ENCODE data around the gene TNFRSF18.
"Not testable (repeated sequence)": the region's sequence is repeated elsewhere in the genome, so short reads cannot be mapped to it uniquely, and the experiment has no call there.

Gene TNFRSF18

DNA sequence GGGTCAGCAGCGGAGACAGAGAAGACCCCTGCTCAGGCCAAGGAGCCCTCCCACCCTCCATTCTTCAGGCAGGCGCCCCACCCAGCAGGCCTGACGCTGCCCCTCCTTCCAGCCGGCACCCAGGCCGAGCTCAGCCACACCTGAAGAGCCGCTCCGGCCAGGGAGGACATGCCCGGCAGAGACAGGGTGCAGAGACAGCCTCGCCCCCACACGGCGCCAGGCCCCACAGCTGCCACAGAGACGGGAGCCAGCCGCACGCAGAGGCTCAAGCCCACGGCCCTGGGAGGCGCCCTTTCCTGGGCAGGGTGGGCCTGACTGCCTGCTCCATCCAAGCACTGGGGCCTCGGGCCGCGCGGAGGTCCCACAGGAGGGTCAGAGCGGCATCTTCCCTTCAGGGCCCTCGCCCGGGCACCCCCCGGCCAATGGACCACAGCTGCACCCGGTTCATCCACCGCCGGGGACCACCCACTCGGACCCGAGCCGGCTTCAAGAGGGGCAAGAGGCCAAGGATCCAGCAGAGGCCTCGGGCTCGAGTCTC is 27.5 kb downstream of the TNFRSF18 start:
- TF ChIP-seq, protein P1, sequence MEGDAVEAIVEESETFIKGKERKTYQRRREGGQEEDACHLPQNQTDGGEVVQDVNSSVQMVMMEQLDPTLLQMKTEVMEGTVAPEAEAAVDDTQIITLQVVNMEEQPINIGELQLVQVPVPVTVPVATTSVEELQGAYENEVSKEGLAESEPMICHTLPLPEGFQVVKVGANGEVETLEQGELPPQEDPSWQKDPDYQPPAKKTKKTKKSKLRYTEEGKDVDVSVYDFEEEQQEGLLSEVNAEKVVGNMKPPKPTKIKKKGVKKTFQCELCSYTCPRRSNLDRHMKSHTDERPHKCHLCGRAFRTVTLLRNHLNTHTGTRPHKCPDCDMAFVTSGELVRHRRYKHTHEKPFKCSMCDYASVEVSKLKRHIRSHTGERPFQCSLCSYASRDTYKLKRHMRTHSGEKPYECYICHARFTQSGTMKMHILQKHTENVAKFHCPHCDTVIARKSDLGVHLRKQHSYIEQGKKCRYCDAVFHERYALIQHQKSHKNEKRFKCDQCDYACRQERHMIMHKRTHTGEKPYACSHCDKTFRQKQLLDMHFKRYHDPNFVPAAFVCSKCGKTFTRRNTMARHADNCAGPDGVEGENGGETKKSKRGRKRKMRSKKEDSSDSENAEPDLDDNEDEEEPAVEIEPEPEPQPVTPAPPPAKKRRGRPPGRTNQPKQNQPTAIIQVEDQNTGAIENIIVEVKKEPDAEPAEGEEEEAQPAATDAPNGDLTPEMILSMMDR (IDR thresholded peaks at IDR 0.05; ENCODE audit: control insufficient read depth, extremely low read depth, insufficient read depth): no peak
- no peak for DNase-seq (ENCODE audit: low read depth)
- H3K4me3 ChIP-seq (ENCODE audit: low read depth, low read length): no peak overlapping the region

DNA sequence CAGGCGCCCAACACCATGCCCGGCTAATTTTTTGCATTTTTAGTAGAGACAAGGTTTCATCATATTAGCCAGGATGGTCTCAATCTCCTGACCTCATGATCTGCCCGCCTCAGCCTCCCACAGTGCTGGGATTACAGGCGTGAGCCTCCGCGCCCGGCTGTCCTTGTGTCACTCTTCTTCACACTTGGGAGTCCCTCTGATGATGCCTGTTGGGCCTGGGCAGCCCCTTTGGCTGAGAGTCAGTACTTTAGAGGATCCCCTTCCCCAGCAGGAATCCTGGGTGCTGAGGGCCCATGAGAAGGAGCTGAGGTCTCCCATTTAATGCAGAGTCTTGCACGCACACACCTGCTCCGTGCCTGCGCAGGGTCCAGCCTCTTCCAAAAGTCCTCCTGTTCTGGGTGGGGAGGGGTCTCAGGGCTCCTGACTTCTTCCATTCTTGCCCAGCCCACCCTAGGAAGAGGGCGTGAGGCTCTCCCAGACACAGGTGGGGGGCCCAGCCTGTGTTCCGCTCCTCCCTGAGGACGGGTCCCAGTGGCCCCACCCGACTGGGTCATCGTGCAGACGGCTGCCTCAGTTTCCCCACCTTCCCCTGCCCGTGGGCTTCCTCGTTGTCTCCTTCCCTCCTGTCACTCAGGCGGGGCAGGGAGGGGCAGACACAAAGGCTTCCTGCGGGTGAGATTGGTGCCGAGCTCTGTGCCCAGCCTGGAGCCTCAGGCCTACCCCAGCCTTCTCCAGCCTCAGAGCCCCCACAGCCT is 28.8 kb downstream of the TNFRSF18 start:
- TF ChIP-seq, protein P1 (IDR thresholded peaks at IDR 0.05; ENCODE audit: control insufficient read depth, extremely low read depth, insufficient read depth): no peak
- H3K4me3 ChIP-seq (ENCODE audit: low read depth, low read length): no peak overlapping the region
- no peak for DNase-seq (ENCODE audit: low read depth)

DNA sequence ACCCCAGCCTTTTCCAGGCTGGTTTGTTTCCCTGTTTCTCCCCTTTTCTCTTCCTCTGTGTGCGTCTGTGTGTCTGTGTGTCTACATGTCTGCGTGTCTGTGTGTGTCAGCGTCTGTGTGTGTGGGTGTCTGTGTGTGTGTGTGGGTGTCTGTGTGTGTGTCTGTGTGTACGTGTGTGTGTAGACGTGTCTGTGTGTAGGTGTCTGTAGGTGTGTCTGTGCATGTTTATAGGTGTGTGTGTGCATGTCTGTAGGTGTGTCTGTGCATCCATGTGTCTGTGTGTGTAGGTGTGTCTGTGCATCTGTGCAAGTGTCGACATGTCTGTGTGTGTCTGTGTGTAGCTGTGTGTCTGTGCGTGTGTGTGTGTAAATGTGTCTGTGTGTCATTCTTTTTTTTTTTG is 29.5 kb downstream of the TNFRSF18 start:
- no peak for DNase-seq (ENCODE audit: low read depth)
- TF ChIP-seq, protein P1 (IDR thresholded peaks at IDR 0.05; ENCODE audit: control insufficient read depth, extremely low read depth, insufficient read depth): no peak

DNA sequence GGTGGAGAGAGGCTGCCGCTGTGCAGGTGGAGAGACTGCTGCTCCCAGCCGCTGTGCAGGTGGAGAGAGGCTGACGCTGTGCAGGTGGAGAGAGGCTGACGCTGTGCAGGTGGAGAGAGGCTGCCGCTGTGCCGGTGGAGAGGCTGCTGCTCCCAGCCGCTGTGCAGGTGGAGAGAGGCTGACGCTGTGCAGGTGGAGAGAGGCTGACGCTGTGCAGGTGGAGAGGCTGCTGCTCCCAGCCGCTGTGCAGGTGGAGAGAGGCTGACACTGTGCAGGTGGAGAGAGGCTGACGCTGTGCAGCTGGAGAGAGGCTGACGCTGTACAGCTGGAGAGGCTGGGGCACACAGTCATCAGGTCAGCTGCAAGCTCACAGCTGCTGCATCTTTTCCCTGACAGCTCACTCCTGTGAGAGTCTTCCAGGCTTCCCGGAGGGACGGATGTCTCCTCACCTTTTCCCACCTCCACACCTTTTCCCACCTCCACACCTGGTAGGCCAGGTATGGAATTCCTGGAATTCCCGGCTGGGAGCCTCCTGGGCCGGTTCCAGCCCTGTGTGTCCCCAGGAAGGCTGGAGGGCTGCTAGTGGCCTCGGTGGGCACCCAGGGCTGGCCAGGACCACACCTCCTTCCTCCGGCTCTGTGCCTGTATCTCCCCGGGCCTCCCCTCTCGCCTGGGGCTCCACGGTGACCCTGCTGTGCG is 30.2 kb downstream of the TNFRSF18 start:
- H3K4me3 ChIP-seq (ENCODE audit: low read depth, low read length); DNase-seq (ENCODE audit: low read depth): not testable (repeated sequence)

More for the DNA sequence above, 29.5 kb downstream of the TNFRSF18 start:
- H3K4me3 ChIP-seq (ENCODE audit: low read depth, low read length): no peak overlapping the region

DNA sequence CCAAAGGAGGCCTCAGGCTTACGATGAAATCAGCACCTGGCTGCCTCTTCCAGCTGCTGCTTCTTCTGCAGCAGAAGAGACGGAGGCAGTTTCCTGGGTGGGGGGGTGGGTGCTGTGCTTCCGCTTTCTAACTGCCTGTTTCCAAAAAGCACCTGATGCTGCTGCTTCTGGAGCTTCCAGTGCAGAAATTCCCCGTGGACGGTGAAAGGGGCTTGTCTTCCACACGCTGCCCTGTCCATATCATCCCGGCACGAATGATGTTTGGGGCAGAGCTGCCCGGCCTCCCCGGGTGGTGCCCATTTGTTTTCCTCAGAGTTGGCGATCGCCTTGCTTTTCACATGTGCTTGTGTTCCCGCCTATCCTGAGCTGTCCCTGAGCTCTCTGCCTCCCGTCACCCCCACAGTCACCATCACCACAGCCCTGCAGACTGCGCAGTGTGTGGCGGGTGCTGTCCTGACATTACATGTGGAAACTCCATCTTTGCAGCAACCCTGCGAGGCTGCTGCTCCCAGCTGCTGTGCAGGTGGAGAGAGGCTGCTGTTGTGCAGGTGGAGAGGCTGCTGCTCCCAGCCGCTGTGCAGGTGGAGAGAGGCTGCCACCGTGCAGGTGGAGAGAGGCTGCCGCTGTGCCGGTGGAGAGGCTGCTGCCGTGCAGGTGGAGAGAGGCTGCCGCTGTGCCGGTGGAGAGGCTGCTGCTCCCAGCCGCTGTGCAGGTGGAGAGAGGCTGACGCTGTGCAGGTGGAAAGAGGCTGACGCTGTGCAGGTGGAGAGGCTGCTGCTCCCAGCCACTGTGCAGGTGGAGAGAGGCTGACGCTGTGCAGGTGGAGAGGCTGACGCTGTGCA is 30.9 kb downstream of the TNFRSF18 start:
- no peak for DNase-seq (ENCODE audit: low read depth)
- TF ChIP-seq, protein P1 (IDR thresholded peaks at IDR 0.05; ENCODE audit: control insufficient read depth, extremely low read depth, insufficient read depth): no peak

DNA sequence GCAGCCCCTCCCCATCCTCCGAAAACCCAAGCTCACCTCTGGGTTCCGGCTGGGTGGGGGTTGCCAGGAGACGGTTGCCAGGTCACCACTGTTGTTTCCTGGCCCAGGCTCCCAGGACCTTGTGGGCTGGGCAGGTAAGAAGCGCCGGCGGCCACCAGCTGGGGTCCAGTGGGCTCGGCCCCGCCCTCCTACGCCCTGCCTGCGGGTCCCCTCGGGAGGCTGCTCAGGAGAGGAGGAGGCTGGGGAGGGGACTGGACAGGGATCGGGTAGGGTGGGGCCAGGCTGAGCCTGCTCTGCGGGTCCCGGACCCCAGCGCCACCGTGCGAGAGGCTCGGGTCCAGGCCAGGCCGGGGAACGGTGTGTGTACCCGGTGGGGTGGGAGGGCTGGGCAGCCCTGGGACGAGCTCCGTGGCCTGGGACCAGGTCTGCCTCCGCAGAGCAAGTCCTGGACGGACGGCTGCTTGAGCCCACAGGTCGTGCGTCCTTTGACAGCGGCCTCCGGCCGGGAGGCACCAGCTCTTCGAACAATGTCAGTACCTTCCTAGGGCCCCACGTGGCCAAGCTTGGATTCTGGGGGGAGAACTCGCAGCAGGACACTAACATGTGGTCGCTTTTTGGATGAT is 32.5 kb downstream of the TNFRSF18 start, which contains the start of gene TTLL10:
TTLL10 (plus strand) TSS at position 88 of the 623 bp plus-strand sequence. CDS start 5,336 bp downstream, outside the sequence.
- no peak for DNase-seq (ENCODE audit: low read depth)
- no peak within 1 kb of the TSS for H3K4me3 ChIP-seq (ENCODE audit: low read depth, low read length)
- TF ChIP-seq, protein P1 (IDR thresholded peaks at IDR 0.05; ENCODE audit: control insufficient read depth, extremely low read depth, insufficient read depth): no peak

More for the DNA sequence above, 30.9 kb downstream of the TNFRSF18 start:
- H3K4me3 ChIP-seq (ENCODE audit: low read depth, low read length): no peak overlapping the region
